CD4-positive, alpha-beta T cell treated with Interleukin-17A for 4 hours (primary cell): Measurements from ENCODE around the gene ZNF580.

Experiments used
- DNase-seq: peaks from one replicate; pipeline ENCODE4 v3.0.0-alpha.2; 2020; ENCODE audit warnings: mixed read lengths

The ZNF580 gene

DNA sequence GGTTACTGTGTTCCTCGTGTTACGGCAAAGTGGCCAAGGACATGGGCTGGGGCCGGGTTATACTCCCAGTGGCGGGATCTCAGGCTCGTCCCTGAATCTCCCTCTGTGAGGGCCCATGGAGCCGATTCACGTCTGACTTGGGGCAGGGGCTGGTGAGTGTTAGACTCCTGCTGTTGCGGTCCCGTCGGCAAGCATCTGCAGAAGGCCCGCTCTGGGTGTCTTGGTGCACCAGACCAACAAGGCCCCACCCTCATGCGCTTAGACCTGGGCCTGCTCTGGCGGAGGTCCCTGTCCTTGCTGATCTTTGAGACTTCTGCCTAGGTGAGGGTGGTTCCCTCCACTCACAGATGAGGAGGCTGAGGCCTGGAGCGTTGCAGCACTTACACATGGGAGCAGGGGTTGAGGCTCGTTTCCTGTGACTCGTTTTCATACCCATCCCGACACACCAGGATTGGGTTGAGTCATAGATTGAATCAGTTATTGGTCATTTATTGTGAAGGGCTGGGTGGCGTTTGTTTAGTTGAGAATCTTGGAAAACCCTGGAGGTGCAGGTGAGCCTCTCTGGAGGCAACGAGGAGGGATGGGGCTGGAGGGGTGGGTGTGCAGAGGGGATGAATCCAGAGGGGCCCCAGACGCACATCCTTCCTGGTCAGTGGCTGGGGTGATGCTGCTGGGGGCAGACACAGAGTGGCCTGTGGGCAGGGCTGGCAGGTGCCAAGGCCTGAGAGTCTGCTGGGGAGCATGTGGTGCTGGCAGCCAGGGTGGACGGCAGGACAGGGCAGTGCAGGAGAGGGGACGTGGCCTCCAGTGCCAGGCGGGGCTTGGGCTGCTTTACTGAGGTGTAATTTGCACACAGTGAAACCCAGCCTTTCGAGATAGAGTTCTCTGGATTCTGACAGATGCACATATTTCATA is 38.8 kb downstream of the ZNF580 start:
- DNase-seq: no peak

- no peak for DNase-seq
Measured at GRCh38 chr19:55680339-55681130, 39.7 kb downstream of the ZNF580 start.

- DNase-seq: no peak
Measured at GRCh38 chr19:55681131-55682092, 40.6 kb downstream of the ZNF580 start.

DNA sequence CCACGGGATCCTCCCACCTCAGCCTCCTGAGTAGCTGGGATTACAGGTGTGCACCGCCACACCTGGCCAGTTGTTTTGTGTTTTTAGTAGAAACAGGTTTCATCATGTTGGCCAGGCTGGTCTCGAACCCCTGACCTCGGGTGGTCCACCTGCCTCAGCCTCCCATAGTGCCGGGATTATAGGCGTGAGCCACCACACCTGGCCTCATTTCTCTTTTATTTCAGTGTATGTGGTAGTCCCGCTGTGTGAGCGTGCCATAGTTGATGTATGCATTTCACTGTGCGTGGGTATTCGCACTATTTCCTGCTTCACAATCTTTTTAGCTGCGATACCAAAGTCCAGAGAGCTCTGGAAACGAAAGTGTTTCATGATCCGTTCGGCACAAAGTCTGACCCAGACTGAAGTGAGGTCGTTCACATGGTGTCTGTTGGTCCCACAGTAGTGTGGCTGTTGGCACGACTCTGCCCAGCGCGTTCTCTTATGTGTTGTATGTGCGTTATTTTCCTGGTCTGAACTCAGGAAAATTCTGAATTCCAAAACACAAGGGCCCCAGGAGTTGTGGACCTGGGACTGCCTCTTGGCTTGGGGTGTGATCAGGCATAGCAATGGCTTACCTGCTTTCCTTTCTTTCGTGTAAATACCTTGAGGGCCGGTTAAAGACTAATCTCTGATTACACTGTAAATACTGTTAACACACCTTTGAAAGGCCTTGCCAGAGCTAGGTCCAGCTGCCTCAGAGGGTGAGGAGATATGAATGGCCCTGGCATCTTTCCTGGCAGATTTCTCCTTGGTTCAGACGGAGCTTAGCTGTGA is 42.9 kb downstream of the ZNF580 start:
- DNase-seq: no peak

- no peak for DNase-seq
Measured at GRCh38 chr19:55684946-55685681, 44.3 kb downstream of the ZNF580 start.

DNA sequence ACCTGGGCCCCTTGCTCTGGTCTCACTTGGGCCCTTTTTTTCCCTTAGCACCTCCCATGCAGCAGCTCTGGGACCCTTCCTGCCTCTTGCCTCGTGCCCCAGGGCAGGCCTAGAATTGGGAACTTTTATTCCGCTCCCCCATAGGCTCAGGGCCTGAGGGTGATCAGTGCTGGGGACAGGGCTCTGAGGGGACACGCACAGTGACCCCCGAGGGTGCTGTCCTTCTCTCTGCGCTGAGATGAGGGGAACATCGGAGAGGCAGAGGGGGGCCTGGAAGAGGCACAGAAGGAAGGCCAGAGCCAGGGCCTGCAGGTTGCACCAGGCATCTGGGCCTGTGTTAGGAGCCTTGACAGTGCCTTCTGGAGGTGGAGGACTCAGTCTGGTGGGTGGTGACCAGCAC is 45.0 kb downstream of the ZNF580 start:
- no peak for DNase-seq

GRCh38 chr19:55686311-55687050 is 45.7 kb downstream of the ZNF580 start:
- no peak for DNase-seq

DNA sequence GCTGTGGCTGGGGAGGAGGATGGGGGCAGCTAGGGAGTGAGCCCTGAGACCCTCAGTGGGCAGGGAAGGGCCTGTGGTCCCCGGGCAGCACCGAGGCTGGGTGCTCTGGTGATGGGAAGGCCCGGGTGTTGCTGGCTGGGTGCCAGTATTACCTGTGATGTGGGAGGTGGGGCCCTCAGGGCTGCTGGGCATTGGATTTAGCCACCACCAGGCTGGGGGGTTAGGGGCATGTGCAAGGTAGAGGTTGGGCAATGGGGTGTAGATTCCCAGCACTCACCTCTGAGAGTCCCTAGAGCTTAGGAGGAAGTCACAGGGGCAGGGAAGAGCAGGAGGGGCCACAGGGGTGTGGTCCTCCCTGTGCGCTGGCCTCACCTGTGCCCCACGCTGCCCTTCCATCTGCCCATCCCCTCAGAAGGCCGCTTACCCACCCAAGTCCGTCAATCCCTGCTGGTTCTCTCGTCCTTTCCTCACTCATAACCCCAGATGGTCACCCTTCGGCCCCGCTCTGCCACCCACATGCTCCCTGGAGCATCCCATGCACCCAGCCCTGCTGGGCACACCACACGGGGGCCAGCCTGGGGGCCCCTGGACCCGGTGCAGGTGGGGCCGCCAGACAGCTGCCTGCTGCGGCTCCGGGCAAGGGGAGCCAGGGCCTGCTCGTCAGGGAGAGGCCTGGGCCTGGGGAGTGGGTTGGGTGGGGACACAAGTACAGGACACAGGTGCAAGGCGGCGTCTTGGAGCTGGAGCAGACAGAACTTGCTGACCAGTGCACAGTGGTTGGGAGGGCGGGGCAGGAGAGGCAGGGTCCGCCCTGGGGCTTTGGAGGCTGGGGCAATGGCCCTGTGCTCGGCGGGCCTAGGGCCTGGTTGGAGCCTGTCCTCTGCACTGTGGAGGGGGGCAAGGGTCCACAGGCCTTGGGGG is 46.7 kb downstream of the ZNF580 start:
- DNase-seq: no peak

DNA sequence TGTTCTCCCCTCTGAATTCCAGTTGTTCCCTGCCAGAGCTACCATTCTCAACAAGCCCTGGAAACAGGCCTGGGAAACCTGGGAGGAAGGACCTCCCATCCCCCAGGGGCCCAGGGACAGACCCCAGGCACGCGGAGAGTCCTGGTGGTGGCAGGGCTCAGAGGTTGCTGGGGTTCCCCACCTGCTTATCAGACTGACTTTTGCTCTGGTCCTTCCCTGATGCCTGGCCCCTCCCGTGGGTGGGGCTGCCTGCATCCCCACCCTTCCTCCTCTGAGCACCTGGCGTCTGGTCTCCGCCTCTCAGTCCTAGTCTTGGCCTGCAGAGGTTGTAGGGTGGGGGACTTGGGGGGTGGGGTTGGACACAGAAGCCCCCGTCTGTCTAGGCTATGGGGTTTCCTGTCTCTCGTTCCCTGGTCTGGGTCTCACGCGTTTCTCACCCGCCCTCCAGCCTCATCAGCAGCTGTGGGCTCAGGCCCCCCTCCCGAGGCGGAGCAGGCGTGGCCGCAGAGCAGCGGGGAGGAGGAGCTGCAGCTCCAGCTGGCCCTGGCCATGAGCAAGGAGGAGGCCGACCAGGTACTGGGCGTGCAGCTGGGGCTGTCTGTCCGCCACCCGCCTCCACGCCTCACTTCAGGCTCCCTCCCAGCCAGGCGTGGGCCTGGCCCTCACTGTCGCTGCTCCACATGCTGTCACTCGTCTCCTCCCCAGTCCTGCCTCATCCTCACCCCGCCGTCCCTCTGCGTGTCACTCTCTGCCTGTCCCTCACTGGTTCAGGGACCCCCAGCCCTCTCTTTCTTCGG is 47.8 kb downstream of the ZNF580 start:
- no peak for DNase-seq

GRCh38 chr19:55689411-55690108 is 48.8 kb downstream of the ZNF580 start:
- DNase-seq: no peak

- DNase-seq: no peak
Measured at GRCh38 chr19:55690109-55690768, 49.4 kb downstream of the ZNF580 start.

- DNase-seq: no peak
Measured at GRCh38 chr19:55690769-55691545, 50.2 kb downstream of the ZNF580 start.

DNA sequence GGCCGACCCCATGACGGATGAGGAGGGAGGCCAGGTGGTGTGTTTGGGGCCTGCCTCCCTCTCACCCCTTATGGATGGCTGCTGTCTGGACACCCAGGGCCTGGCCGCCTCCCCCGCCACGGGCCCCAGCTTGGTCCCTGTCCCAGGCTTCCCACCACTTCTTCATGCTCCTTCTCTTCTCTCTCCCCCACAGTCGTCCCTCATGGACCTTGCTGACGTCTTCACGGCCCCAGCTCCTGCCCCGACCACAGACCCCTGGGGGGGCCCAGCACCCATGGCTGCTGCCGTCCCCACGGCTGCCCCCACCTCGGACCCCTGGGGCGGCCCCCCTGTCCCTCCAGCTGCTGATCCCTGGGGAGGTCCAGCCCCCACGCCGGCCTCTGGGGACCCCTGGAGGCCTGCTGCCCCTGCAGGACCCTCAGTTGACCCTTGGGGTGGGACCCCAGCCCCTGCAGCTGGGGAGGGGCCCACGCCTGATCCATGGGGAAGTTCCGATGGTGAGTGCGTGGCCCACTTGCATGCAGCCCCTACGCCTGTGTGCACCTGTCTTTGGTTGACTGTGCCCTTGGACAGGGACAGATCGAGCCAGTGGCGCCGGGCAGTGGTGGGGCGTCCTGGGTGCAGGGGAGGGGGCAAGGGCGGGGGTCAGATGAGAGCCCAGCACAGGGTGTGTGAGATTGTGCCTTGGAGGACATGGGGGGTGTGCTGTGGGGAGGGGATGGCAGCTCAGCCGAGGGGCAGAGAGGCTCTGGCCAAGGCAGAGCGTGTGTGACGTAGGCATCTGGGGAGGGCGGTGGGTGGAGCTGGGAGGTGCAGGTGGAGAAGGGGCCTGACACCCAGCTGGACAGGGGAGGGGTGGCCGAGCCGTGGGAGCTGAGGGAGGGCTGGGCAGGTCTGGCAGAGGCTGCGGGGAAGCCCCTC is 51.0 kb downstream of the ZNF580 start:
- DNase-seq: peak; percentile 1

- no peak for DNase-seq
Measured at GRCh38 chr19:55692681-55693081, 51.9 kb downstream of the ZNF580 start.
